ENCODE measurements around the gene TEKT3.

GRCh38 chr17:15269780-15270089 lies 71.7 kb downstream of the TEKT3 start:
- TF ChIP-seq CTCF (IDR thresholded peaks at IDR 0.05) (no peak), ZFX (IDR thresholded peaks at IDR 0.05; ENCODE audit: borderline replicate concordance) (no peak)
